GM19324 (cell line): ENCODE results near the gene SYDE1.
"Not testable (repeated sequence)": the region's sequence is repeated elsewhere in the genome, so short reads cannot be mapped to it uniquely, and the experiment has no call there.

Source experiments
- ATAC-seq: cut with Tn5 transposase; IDR thresholded peaks from one replicate; pipeline ENCODE4 v1.9.1; 2021; ENCODE audit warnings: mild to moderate bottlenecking, moderate library complexity; ENCODE audit not compliant: unreplicated experiment, low FRiP score

Gene SYDE1, protein sequence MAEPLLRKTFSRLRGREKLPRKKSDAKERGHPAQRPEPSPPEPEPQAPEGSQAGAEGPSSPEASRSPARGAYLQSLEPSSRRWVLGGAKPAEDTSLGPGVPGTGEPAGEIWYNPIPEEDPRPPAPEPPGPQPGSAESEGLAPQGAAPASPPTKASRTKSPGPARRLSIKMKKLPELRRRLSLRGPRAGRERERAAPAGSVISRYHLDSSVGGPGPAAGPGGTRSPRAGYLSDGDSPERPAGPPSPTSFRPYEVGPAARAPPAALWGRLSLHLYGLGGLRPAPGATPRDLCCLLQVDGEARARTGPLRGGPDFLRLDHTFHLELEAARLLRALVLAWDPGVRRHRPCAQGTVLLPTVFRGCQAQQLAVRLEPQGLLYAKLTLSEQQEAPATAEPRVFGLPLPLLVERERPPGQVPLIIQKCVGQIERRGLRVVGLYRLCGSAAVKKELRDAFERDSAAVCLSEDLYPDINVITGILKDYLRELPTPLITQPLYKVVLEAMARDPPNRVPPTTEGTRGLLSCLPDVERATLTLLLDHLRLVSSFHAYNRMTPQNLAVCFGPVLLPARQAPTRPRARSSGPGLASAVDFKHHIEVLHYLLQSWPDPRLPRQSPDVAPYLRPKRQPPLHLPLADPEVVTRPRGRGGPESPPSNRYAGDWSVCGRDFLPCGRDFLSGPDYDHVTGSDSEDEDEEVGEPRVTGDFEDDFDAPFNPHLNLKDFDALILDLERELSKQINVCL

DNA sequence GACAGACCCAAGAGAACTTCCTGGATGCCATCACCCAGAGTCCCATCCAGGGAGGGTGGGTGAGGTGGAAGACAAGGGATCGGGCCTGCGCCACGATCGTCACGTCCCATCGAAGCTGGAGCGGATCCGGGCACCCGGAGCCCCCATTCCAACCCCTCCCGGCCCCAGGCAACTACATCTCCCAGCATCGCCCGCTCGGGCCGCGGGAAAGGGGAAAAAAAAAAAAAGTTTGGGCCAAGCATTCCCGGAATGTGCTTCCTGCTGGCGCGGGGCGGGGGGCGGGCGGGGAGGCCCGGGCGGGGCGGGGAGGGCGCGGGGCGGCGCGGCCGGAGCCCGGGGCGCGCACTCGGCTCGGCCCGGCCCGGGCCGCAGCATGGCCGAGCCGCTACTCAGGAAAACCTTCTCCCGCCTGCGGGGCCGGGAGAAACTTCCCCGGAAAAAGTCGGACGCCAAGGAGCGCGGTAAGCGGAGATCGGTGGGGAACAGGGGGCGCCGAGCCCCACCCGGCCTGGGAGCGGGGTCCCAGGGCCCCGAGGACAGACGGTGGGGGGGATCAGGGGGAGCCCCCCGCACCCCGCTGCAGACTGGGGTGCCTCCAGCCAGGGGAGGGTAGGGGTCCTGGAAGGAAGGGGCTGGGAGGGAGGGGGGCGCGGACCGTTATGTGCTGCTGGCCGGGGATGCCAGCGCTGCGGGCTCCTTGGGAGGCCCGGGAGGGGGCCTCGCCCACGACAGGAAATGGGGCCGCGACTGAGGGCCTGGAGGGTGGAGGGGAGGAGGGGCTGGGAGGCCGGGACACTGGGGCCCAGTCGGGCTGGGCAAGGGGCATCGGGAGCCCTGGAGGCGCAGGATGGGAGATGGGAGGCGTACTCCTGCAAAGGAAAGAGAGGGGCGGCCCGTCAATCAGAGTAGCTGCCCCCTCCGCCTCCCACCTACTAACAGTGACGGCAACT, at the start of gene SYDE1:
Gene SYDE1, plus strand, starts transcription at position 341 of the 950 bp plus-strand sequence. Its CDS starts 33 bp downstream, at position 374.
- ATAC-seq = no peak

DNA sequence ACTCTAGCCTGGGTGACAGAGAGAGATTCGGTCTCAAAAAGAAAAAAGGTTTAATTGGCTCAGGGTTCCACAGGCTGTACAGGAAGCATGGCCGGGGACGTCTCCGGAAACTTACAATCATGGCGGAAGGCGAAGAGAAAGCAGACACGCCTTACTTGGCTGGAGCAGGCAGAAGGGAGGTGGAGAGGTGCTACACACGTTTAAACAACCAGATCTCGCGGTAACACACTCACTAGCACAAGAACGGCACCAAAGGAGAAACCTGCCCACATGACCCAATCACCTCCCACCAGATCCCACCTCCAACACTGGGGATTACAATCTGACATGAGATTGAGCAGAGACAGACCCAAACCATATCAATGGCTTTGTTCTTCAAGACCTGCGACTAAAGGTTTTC, 45.2 kb upstream of the SYDE1 start:
- no peak for ATAC-seq

DNA sequence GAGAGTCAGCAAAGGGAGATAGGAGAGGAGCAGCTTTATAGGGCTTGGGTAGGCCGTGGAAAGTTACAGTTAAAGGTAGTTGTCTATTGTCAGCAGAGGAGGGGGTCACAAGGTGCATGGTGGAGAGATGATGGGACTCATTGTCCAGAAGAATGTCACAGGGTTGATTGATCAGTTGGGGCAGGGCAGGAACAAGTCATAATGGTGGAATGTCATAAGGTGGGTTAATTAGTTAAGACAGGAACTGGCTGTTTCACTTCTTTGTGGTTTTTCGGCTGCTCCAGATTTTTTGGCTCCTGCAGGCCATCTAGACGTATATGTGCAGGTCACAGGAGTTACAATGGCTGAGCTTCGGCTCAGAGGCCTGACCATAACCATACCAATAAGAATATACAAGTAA, 36.8 kb upstream of the SYDE1 start:
- ATAC-seq = not testable (repeated sequence)

DNA sequence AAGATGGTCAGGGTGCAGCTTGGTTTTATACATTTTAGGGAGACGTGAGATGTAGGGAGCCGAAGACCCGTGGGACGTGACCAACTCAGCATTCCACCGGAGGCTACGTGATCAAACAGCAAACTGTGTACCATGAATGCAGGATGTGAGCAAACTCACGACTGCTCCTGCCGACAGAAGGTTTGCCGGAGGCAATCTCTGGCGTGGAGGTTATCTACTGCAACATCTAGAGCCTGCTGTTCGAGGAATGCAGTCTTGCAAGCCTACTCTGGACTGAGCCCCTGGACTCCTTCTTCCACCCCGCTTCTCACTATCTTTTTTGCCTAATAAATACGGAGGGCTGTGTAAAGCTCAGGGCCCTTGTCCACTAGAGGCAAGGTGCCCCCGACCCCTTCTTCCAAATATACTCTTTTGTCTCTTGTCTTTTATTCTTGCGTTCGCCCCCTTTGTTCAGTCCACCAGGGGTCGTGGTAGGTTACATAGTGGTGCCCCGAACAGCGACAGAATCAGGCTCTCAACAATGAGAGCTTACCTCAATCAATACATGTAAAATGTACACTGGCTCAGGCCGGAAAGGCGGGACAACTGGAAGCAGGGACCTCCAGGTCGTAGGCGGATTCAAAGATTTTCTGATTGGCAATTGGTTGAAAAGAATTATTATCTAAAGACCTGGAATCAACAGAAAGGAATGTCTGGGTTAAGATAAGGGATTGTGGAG, 34.1 kb upstream of the SYDE1 start:
- ATAC-seq = no peak

DNA sequence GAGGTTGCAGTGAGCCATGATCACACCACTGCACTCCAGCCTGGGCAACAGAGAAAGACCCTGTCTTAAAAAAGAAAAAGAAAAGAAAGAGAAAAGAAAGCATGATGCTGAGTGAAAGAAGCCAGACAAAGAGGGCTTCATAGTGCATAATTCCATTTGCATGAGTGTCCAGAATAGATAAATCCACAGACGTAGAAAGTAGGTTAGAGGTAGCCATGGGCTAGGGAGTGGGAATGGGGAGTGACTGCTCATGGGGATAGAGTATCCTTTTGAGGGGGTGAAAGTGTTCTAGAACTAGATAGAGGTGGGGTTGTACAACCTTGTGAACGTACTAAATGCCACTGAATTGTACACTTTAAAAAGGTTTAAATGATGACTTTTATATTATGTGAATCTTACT, 32.8 kb upstream of the SYDE1 start:
- no peak for ATAC-seq

DNA sequence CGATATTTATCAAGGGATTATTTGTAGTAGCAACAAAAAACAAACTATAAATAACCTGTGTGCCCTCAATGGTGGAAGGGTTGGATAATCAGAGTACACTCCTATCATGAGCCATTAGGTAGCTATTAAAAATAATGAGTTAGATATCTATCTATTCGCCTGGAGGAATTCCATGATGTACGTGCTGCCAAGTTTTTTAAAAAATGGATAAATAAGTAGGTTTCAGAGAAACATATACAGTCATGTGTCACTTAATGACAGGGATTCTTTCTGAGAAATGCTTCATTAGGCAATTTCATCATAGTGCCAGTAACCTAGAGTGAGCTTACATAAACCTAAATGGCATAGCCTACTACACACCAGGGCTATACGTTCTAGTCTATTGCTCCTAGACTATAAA, 31.4 kb upstream of the SYDE1 start:
- ATAC-seq = no peak

DNA sequence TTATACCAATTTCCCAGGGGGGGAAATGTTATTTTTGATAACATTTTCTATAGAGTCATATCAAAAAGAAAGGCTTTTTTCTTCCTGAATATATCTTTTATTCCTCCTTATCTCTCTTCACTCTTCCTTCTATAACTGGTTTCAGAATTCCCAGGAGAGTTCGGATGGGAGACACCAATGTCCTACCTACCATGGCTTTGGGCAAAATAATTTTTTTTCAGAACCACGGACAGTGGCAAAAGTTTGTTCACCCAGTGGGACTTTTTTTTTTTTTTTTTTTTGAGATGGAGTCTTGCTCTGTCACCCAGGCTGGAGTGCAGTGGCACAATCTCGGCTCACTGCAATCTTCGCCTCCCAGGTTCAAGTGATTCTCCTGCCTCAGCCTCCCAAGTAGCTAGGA, 27.2 kb upstream of the SYDE1 start:
- ATAC-seq = not testable (repeated sequence)

DNA sequence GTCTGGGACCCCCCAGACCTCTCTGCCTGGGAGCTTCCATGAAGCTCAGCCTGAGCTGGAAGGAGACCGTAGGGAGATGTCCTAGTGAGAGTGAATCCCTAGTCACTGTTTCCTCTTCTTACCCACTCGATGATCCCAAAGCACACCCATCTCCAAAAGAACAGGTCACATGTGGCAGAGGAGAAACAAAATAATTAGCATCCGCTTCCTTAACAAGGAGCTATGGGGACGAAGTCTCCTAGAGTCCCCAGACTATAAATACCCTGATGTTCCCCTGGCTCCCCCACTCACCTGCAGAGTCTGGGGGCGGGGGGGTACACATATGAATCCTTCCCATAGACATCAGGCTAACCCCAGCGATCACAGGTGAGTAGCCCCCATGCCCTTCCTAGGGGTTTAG, 25.3 kb upstream of the SYDE1 start, which contains the start of gene OR1I1:
Gene OR1I1, plus strand, starts transcription at position 301 of the 400 bp plus-strand sequence. CDS start 4,855 bp downstream, outside the sequence.
- no peak for ATAC-seq

DNA sequence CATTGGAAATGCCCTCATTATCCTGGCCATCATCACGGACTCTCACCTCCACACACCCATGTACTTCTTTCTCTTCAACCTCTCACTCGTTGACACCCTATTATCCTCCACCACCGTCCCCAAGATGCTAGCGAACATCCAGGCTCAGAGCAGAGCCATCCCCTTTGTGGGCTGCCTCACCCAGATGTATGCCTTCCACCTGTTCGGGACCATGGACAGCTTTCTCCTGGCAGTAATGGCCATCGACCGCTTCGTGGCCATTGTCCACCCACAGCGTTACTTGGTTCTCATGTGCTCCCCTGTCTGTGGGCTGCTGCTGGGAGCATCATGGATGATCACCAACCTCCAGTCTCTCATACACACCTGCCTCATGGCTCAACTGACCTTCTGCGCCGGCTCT, 20.0 kb upstream of the SYDE1 start:
- no peak for ATAC-seq

DNA sequence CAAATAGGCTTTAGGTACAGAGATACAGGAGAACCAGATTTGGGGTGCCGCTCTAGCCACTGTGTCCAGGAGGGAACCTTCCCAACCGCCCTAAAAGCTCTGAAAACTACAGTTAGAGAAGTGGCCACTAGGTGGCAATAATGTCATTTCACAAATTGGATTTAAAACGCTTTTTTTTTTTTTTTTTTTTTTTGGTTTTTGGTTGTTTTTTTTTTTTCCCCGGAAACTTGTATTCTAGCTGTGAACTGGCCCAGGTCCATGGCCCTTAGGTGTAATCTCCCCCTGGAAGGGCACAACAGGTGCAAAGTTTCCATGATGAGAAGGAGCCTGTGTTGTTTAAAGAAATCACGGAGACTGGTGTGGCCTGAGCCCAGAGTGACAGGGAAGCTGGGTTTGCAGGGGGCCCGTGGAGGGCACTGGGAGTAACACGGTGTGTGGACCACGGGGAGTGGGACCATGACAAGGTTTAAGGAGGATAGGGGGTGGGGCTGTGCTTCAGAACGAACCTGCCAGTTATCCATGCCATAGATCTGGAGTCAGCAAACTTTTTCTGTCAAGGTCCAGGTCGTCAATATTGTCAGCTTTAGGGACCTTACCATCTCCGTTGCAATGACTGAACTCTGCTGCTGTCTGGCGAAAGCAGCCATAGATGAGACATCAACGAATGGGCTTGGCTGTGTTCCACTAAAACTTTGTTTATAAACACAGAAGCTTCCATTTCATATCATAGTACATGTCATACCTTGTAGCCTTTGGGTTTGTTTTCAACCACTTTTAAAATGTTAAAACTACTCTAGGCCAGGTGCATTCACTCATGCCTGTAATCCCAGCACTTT, 15.1 kb upstream of the SYDE1 start:
- no peak for ATAC-seq

DNA sequence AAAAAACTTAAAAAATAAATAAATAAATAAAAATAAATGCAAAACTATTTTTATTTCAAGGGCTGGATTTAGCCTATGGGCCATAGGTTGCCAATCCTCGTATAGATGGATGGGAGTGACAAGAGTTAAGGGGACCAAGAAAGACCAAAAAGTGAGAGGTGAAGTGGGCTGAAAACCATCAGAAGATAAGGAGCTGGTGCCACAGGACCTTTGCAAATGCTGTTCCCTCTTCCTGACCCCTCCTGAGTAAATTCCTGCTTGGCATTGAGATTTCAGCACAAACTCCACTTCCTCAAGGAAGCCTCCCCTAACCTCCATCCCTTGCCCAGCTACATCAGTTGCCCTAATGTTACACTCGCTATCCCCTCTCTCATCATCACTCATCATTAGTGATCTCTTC, 14.2 kb upstream of the SYDE1 start:
- ATAC-seq = no peak

DNA sequence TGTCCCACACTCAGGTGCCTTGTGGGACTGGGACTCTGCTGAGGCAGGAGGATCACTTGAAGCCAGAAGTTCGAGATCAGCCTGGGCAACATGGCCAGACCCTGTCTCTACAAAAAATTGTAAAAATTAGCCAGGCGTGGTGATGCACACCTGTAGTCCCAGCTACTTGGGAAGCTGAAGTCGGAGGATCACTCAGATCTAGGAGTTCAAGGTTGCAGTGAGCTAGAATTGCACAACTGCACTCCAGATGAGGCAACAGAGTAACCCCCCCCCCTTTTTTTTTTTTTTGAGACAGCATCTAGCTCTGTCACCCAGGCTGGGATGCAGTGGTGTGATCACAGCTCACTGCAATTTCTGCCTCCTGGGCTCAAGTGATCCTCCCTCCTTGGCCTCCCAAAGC, 11.0 kb upstream of the SYDE1 start:
- no peak for ATAC-seq

DNA sequence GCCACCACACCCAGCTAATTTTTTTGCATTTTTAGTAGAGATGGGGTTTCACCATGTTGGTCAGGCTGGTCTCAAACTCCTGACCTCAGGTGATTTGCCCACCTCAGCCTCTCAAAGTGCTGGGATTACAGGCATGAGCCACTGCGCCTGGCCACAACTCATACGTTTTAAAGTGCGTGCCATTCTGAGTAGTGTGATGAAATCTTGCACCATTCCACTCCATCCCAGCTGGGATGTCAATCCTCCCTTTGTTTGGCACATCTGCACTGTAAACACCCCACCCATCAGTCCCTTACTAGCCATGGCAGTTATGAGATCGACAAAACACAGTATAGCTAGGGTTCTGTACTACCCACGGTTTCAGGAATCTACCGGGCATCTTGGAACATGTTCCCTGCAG, 9.2 kb upstream of the SYDE1 start:
- ATAC-seq = not testable (repeated sequence)

DNA sequence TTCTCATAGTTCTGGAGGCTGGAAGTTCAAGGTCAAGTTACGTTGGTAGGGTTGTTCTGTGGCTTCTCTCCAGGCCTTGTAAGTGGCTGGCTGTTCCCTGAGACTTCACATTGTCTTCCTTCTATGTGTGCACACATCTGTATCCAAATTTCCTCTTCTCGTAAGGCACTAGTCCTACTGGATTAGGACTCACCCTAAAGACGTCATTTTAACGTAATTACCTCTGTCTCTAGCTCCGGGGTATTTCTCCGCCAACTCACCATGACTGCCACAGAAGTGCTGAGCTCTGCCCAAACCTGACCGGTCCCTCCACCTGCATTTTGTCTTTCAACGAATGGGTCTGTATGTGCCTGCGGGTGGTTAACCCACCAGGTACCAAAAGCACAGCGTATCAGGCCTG, 8.7 kb upstream of the SYDE1 start:
- ATAC-seq = no peak

DNA sequence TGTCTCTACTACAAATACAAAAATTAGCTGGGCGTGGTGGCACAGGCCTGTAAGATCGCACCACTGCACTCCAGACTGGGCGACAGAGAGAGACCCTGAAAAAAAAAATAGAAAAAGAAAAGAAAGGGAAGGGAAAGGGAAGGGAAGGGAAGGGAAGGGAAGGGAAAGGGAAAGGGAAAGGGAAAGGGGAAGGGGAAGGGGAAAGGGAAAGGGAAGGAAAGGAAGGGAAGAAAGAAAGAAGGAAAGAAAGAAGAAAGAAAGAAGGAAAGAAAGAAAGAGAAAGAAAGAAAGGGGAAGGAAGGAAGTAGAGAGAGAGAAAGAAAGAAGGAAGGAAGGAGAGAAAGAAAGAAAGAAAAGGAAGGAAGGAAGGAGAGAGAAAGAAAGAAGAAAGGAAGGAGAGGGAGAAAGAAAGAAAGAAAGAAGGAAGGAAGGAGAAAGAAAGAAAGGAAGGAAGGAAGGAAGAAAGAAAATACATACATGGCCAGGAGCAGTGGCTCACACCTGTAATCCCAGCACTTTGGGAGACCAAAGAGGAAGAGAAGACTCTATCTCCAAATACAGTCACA, 8.1 kb upstream of the SYDE1 start:
- ATAC-seq = no peak

DNA sequence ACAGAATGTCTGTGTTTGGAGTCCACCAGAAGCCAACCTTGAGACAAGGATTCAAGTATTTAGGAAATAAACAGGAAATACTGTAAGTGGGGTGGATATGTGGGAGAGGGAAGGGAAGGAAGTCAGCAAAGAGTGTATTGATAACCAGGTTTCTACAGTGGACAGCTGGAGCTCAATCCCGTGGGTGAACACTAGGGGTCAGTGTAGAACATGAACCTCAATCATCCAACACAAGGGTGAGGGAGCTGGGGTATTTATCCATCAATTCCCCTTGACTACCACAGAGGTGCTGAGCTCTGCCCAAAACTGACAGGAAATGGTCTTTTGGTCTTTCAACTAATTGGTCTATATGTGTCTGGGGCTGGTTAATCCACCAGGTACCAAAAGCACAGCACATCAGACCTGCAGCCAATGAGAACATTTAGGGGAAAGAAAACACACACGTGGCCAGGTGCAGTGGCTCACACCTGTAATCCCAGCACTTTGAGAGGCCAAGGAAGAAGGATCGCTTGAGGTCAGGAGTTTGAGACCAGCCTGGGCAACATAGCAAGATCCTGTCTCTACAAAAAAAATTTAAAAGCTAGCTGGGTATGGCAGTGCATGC, 5.6 kb upstream of the SYDE1 start:
- ATAC-seq = no peak

DNA sequence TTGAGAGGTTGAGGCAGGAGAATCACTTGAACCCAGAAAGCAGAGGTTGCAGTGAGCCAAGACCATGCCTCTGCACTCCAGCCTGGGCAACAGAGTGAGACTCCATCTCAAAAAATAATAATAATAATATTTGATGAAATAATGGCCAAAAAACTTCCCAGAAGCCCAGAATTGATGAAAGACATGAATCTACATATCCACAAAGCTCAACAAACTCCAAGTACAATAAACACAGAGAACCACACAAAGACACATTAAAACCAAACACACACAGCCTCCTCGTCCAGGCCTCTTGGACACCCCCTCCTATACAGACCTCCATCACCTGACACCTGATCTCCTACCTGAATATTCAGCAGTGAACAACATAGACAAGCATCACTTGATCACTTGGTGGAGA, 3.2 kb upstream of the SYDE1 start:
- no peak for ATAC-seq

DNA sequence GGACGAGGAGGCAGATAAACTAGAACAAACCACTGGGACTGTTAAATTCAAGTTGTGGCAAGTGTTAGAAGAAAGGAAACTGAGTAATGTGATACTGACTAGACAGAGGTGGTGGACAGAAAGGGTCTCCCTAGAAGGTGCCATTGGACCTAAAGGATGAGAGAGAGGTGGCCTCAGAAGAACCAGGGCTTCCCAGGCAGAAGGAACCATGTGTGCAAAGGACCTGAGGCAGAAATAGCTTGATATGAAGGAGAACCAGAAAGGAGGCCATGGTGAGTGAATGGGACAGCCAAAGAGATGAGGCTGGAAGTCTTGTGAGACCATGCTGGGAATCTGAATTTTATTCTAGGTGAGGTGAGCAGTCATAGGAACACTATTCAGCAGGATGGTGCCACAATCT, 2.8 kb upstream of the SYDE1 start:
- no peak for ATAC-seq
